Right atrium auricular region (tissue), 2 donors: ENCODE data around the gene MST1. TPM values are rescaled to one million over a fixed set of nuclear protein-coding genes. Genes with fewer than 3 reads are reported as not detected.

Experiments
- DNase-seq: peaks from one replicate; pipeline ENCODE4 v3.0.0-alpha.2; 2019; ENCODE audit warnings: low spot score
- H3K27ac ChIP-seq, 2 donors: fragments of 200-600 bp; sonication (generic); 1 replicate in 1 of 2; 2 replicates in 1 of 2; pipeline ENCODE4 v1.5.1; 2016 to 2019
- H3K27me3 ChIP-seq, 2 donors: fragments of 200-600 bp; sonication (generic); one replicate each; pipeline versions ENCODE4 v1.5.1 to v1.6.0; 2017 to 2019
- H3K36me3 ChIP-seq: fragments of 200-600 bp; sonication (generic); one replicate; pipeline ENCODE4 v1.5.1; 2016
- H3K4me1 ChIP-seq, 2 donors: fragments of 200-600 bp; sonication (generic); one replicate each; pipeline versions ENCODE4 v1.5.1 to v1.6.0; 2017 to 2019
- H3K4me3 ChIP-seq, 2 donors: fragments of 200-600 bp; sonication (generic); 1 replicate in 1 of 2; 2 replicates in 1 of 2; pipeline ENCODE4 v1.5.1; 2017 to 2019; ENCODE audit warnings: mild to moderate bottlenecking in 1 of 2, moderate library complexity in 1 of 2
- H3K9me3 ChIP-seq, 2 donors: fragments of 200-600 bp; sonication (generic); one replicate each; pipeline ENCODE4 v1.5.1; 2019
- total RNA-seq, 2 donors: library from RNA; depleted of rRNA; stranded (reverse); fragments of >200 nt; gene quantifications; one replicate each; pipeline ENCODE4 v1.1.0, GENCODE V29; 2016
- TF ChIP-seq, protein P1 (sequence below), 2 donors: fragments of 200-600 bp; sonication (generic); IDR thresholded peaks; one replicate each; pipeline ENCODE4 v1.5.1; 2019; ENCODE audit warnings: antibody characterized with exemption in 2 of 2

Gene MST1
- total RNA-seq, 2 donors from 2014 or later, result 3.9 to 8.0 TPM

DNA sequence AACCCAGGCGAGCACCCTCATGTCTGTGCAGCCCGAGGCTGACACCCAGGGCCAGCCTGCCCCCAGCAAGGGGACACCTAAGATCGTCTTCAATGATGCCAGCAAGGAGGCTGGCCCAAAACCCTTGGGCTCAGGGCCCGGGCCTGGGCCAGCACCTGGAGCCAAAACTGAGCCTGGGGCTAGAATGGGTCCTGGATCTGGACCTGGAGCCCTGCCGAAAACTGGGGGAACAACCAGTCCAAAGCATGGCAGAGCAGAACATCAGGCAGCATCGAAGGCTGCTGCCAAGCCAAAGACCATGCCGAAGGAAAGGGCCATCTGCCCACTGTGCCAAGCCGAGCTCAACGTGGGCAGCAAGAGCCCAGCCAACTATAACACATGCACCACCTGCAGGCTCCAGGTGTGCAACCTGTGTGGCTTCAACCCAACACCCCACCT, 46.5 kb downstream of the MST1 start:
- Histone ChIP-seq H3K4me3 (no peak overlapping the region), H3K9me3 (no peaks in the 10 kb centered on the region), H3K36me3 (no peaks in the 10 kb centered on the region), H3K27ac (no peak overlapping the region), H3K27me3 (no peaks in the 10 kb centered on the region), H3K4me1 (peaks cover 0 to 6% of the 10 kb centered on the region in 2 donors)
- no peak for DNase-seq
- TF ChIP-seq, protein P1, sequence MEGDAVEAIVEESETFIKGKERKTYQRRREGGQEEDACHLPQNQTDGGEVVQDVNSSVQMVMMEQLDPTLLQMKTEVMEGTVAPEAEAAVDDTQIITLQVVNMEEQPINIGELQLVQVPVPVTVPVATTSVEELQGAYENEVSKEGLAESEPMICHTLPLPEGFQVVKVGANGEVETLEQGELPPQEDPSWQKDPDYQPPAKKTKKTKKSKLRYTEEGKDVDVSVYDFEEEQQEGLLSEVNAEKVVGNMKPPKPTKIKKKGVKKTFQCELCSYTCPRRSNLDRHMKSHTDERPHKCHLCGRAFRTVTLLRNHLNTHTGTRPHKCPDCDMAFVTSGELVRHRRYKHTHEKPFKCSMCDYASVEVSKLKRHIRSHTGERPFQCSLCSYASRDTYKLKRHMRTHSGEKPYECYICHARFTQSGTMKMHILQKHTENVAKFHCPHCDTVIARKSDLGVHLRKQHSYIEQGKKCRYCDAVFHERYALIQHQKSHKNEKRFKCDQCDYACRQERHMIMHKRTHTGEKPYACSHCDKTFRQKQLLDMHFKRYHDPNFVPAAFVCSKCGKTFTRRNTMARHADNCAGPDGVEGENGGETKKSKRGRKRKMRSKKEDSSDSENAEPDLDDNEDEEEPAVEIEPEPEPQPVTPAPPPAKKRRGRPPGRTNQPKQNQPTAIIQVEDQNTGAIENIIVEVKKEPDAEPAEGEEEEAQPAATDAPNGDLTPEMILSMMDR (IDR thresholded peaks at IDR 0.05), result no peak

GRCh38 chr3:49641921-49642707, 47.2 kb downstream of the MST1 start:
- Histone ChIP-seq H3K27me3 (no peaks in the 10 kb centered on the region), H3K4me3 (no peak overlapping the region), H3K27ac (no peak overlapping the region), H3K4me1 (no peaks in the 10 kb centered on the region), H3K9me3 (no peaks in the 10 kb centered on the region), H3K36me3 (no peaks in the 10 kb centered on the region)
- DNase-seq, result no peak
- TF ChIP-seq, protein P1 (IDR thresholded peaks at IDR 0.05), result no peak

DNA sequence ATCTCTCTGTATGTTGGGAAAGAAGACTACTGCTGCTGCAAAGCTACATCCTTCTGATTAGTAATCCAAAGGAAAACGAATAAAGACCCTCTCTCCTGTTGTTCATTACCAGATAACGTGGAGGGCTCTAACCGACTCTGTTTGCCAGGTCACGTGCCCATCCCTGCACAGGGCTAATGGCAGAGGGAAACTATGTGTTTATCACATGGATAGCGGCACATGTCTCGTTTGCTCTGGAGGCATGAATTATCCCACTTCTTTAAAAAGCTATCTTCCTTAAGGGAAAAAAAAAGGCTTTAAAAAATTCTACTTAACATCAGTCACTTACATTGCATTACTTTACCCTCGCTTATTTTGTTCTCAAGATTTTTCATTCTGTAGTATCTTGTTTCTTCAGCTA, 48.0 kb downstream of the MST1 start:
- no peaks in the 10 kb centered on the region for H3K9me3 ChIP-seq
- TF ChIP-seq, protein P1 (IDR thresholded peaks at IDR 0.05), result no peak

DNA sequence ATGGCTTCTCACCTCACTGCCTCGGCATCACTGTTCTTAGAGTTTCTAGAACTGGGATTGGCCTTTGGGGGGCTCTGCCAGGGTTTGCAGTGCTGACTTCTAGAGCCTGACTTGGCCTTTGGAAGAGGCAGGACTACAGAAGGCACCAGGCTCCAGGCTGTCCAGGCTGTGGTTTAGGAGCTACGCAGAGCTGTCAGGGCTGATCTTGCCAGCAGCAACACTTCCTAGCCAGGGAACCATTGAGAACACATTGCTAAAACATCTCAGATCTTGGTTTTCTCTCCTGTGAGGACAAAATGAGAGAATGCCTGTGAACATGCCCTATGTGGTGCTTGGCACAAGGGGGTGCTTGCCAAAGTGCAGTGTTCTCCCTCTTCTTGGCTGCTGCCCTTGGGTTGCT, 49.7 kb downstream of the MST1 start:
- H3K36me3 ChIP-seq, result no peaks in the 10 kb centered on the region
- no peaks in the 10 kb centered on the region for H3K9me3 ChIP-seq
- no peaks in the 10 kb centered on the region for H3K4me1 ChIP-seq
- H3K27me3 ChIP-seq, result no peaks in the 10 kb centered on the region
- no peak overlapping the region for H3K4me3 ChIP-seq
- no peak overlapping the region for H3K27ac ChIP-seq
- TF ChIP-seq, protein P1 (IDR thresholded peaks at IDR 0.05), result no peak
- DNase-seq, result no peak

More for the DNA sequence above, 48.0 kb downstream of the MST1 start:
- Histone ChIP-seq H3K4me3 (no peak overlapping the region), H3K4me1 (no peaks in the 10 kb centered on the region), H3K27me3 (no peaks in the 10 kb centered on the region), H3K27ac (no peak overlapping the region), H3K36me3 (no peaks in the 10 kb centered on the region)
- no peak for DNase-seq

DNA sequence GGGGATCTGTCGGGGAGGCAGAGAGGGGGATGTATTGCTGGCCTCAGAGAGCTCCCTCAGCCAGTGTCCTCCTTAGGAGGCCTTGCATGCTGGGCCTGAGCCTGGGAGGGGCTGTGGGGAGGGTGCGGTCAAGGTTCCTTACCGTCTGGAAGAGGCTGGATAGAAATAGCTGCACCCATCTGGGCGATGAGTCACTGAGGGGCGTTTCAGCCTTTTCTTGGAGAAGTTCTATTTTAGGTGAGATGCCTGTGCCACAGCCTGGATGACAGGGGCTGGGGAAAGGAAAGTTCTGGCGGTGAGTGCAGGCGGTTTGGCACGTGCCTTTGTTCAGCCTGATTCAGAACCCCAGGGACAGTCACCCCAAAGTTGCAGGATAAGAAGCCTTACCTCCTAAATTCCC, 50.8 kb downstream of the MST1 start:
- no peaks in the 10 kb centered on the region for H3K27me3 ChIP-seq
- H3K4me3 ChIP-seq, result no peak overlapping the region
- H3K36me3 ChIP-seq, result no peaks in the 10 kb centered on the region
- H3K9me3 ChIP-seq, result no peaks in the 10 kb centered on the region
- H3K4me1 ChIP-seq, result no peaks in the 10 kb centered on the region
- DNase-seq, result no peak
- TF ChIP-seq, protein P1 (IDR thresholded peaks at IDR 0.05), result no peak
- no peak overlapping the region for H3K27ac ChIP-seq
